HCT116 (cell line): ENCODE data around the gene BFSP1. TPM values are rescaled to one million over a fixed set of nuclear protein-coding genes. Genes with fewer than 3 reads are reported as not detected.

Experiments
- ATAC-seq: fragments of 200-7000 bp; cut with Tn5 transposase; 2 replicates; pipeline ENCODE4 v1.9.1; 2020; ENCODE audit warnings: mild to moderate bottlenecking, moderate library complexity
- BruUV-seq: library from RNA; stranded (reverse); fragments of 400-500 nt; replicated peaks from 2 replicates; lab custom pipeline; 2021; lab: Mats Ljungman, UMichigan
- CTCF ChIA-PET: fragments of 300-600 bp; sonication (Branson Sonifier 250); formaldehyde crosslinking; loops from one replicate; lab custom pipeline; 2021; ENCODE audit warnings: antibody characterized with exemption; lab: Charles Lee
- POLR2A ChIA-PET: fragments of 300-600, 350-600 bp; sonication (Branson Sonifier 250); formaldehyde crosslinking; loops from one replicate; lab custom pipeline; 2021; ENCODE audit warnings: antibody characterized with exemption; lab: Charles Lee
- RAD21 ChIA-PET, 2 experiments: fragments of 300-600 bp; sonication (Branson Sonifier 250); formaldehyde crosslinking; loops; one replicate each; lab custom pipeline; 2023; ENCODE audit warnings: low total read pairs in 2 of 2; ENCODE audit not compliant: uncharacterized antibody in 2 of 2, unreplicated experiment in 2 of 2, low non-redundant PET in 1 of 2; lab: Charles Lee
- DNase-seq: peaks from one replicate; pipeline ENCODE4 v3.0.0-alpha.2; 2010; ENCODE audit warnings: low read depth, low spot score
- H2AFZ ChIP-seq: fragments of 200-600 bp; shearing (Covaris generic), sonication (generic); 2 replicates; pipeline ENCODE4 v1.6.1; 2017; ENCODE audit warnings: low read depth, mixed run types, mixed read lengths, antibody characterized with exemption, low read length; ENCODE audit not compliant: poor library complexity, severe bottlenecking
- H3K27ac ChIP-seq: 2 replicates; pipeline ENCODE4 v1.5.1; 2012; ENCODE audit warnings: low read depth, low read length
- H3K27me3 ChIP-seq: fragments of 200-600 bp; sonication (generic); 2 replicates; pipeline ENCODE4 v1.6.1; 2016; ENCODE audit warnings: mixed run types, low read length, mixed read lengths; ENCODE audit not compliant: insufficient read depth
- H3K36me3 ChIP-seq, 2 experiments: fragments of 200-500 bp in 1 of 2; fragments of 200-600 bp in 1 of 2; sonication (Bioruptor generic) in 1 of 2; sonication (generic) in 1 of 2; 2 replicates each; pipeline versions ENCODE4 v1.5.1 to v1.6.1; 2014 to 2016; ENCODE audit warnings: low read length in 2 of 2, inconsistent platforms in 1 of 2, mixed read lengths in 1 of 2, mixed run types in 1 of 2; ENCODE audit not compliant: insufficient read depth in 2 of 2, control insufficient read depth in 1 of 2
- H3K4me1 ChIP-seq, 2 experiments: fragments of 200-600 bp in 1 of 2; sonication (generic) in 1 of 2; 2 replicates each; pipeline versions ENCODE4 v1.5.1 to v1.6.1; 2012 to 2017; ENCODE audit warnings: low read length in 2 of 2, inconsistent platforms in 1 of 2, mild to moderate bottlenecking in 1 of 2, mixed read lengths in 1 of 2, mixed run types in 1 of 2, moderate library complexity in 1 of 2; ENCODE audit not compliant: insufficient read depth in 2 of 2, control insufficient read depth in 1 of 2
- H3K4me2 ChIP-seq: fragments of 200-600 bp; sonication (generic); 2 replicates; pipeline ENCODE4 v1.6.1; 2017; ENCODE audit warnings: mixed run types, low read length, mixed read lengths
- H3K4me3 ChIP-seq, 2 experiments: fragments of 200-600 bp in 1 of 2; sonication (generic) in 1 of 2; replicated peaks in 1 of 2; 2 replicates each; pipeline ENCODE4 v1.5.1; 2011 to 2016; ENCODE audit warnings: low read length in 2 of 2, control low read depth in 1 of 2, low read depth in 1 of 2, mild to moderate bottlenecking in 1 of 2, mixed read lengths in 1 of 2, mixed run types in 1 of 2
- H3K79me2 ChIP-seq: fragments of 200-600 bp; sonication (generic); 2 replicates; pipeline ENCODE4 v1.6.1; 2017; ENCODE audit warnings: mild to moderate bottlenecking, mixed run types, low read length, moderate library complexity, mixed read lengths; ENCODE audit not compliant: insufficient read depth
- H3K9ac ChIP-seq: fragments of 200-600 bp; sonication (generic); 2 replicates; pipeline ENCODE4 v1.6.1; 2016; ENCODE audit warnings: low read length, mixed read lengths
- H3K9me2 ChIP-seq: fragments of 200-600 bp; sonication (generic), shearing (Covaris generic); 2 replicates; pipeline ENCODE4 v1.6.1; 2017; ENCODE audit warnings: mixed run types, mild to moderate bottlenecking, moderate library complexity; ENCODE audit not compliant: insufficient read depth
- H3K9me3 ChIP-seq, 2 experiments: fragments of 200-500 bp in 1 of 2; fragments of 200-600 bp in 1 of 2; sonication (Bioruptor generic) in 1 of 2; sonication (generic) in 1 of 2; 2 replicates each; pipeline ENCODE4 v1.6.1; 2014 to 2017; ENCODE audit warnings: low read length in 2 of 2, mixed read lengths in 2 of 2, inconsistent platforms in 1 of 2, low read depth in 1 of 2, mild to moderate bottlenecking in 1 of 2, mixed run types in 1 of 2, moderate library complexity in 1 of 2; ENCODE audit not compliant: control insufficient read depth in 1 of 2, insufficient read depth in 1 of 2
- H4K20me1 ChIP-seq: fragments of 200-600 bp; sonication (generic), shearing (Covaris generic); 2 replicates; pipeline ENCODE4 v1.6.1; 2017; ENCODE audit warnings: mixed run types, mild to moderate bottlenecking, moderate library complexity; ENCODE audit not compliant: insufficient read depth
- CBX3 ChIP-seq: IDR thresholded peaks from 2 replicates; pipeline ENCODE4 v1.6.1; 2012; ENCODE audit warnings: low read depth
- EGR1 ChIP-seq: IDR thresholded peaks from 2 replicates; pipeline ENCODE4 v1.6.1; 2012; ENCODE audit warnings: low read depth
- ELF1 ChIP-seq: IDR thresholded peaks from 2 replicates; pipeline ENCODE4 v1.6.1; 2012; ENCODE audit warnings: low read depth, borderline replicate concordance
- EZH2 ChIP-seq: fragments of 200-600 bp; sonication (generic); IDR thresholded peaks from 2 replicates; pipeline ENCODE4 v1.6.1; 2017; ENCODE audit warnings: antibody characterized with exemption, mixed run types
- EZH2phosphoT487 ChIP-seq: fragments of 200-600 bp; IDR thresholded peaks from 2 replicates; pipeline ENCODE4 v1.6.1; 2018; ENCODE audit warnings: antibody characterized with exemption, borderline replicate concordance
- JUND ChIP-seq: IDR thresholded peaks from 2 replicates; pipeline ENCODE4 v1.6.1; 2012
- POLR2A ChIP-seq: IDR thresholded peaks from 2 replicates; pipeline ENCODE4 v1.7.0; 2011; ENCODE audit warnings: borderline replicate concordance; ENCODE audit not compliant: insufficient read depth, insufficient read length; ENCODE audit errors: extremely low read depth
- RAD21 ChIP-seq: IDR thresholded peaks from 2 replicates; pipeline ENCODE4 v1.6.1; 2012; ENCODE audit warnings: low read depth, mild to moderate bottlenecking
- intact Hi-C: fragments of 100-400 bp; cut with micrococcal nuclease; formaldehyde crosslinking; loops from 2 replicates; pipeline ENCODE4 v1.10.0; 2022
- total RNA-seq: library from RNA; stranded (reverse); gene quantifications from one replicate; pipeline ENCODE4 v1.2.1, GENCODE V29; 2021; ENCODE audit not compliant: unreplicated experiment
- TF ChIP-seq, protein P1 (sequence below): IDR thresholded peaks from 2 replicates; pipeline ENCODE4 v1.6.1; 2012; ENCODE audit warnings: low read depth

Gene BFSP1
- total RNA-seq, 1 experiment from 2014 or later, result 8.8 TPM

- CTCF ChIA-PET, result no interaction called here
- Histone ChIP-seq H3K79me2 (no peaks in the 10 kb centered on the region), H3K4me2 (no peak overlapping the region), H4K20me1 (no peaks in the 10 kb centered on the region), H3K27ac (no peak overlapping the region), H3K27me3 (no peaks in the 10 kb centered on the region), H3K36me3 (no peaks in the 10 kb centered on the region), H3K9me3 (no peaks in the 10 kb centered on the region), H2AFZ (no peak overlapping the region), H3K9me2 (no peaks in the 10 kb centered on the region), H3K4me1 (peaks cover 19 to 21% of the 10 kb centered on the region in 2 experiments), H3K4me3 (no peak overlapping the region), H3K9ac (no peak overlapping the region)
- no TSS peak for BruUV-seq
- DNase-seq (no peak), ATAC-seq (no peak)
- intact Hi-C loops, result no loop called here
- POLR2A ChIA-PET, result no interaction called here
- RAD21 ChIA-PET, result interaction anchor here in 1 of 2 experiments (0.6 kb wide), 1 partner anchor 352 kb away, joined by 3 read pairs; no protein-coding TSS in a partner anchor
- no peak for TF ChIP-seq ELF1
- no peak for TF ChIP-seq EZH2
- no peak for TF ChIP-seq POLR2A
- TF ChIP-seq EGR1, result no peak
- TF ChIP-seq, protein P1, sequence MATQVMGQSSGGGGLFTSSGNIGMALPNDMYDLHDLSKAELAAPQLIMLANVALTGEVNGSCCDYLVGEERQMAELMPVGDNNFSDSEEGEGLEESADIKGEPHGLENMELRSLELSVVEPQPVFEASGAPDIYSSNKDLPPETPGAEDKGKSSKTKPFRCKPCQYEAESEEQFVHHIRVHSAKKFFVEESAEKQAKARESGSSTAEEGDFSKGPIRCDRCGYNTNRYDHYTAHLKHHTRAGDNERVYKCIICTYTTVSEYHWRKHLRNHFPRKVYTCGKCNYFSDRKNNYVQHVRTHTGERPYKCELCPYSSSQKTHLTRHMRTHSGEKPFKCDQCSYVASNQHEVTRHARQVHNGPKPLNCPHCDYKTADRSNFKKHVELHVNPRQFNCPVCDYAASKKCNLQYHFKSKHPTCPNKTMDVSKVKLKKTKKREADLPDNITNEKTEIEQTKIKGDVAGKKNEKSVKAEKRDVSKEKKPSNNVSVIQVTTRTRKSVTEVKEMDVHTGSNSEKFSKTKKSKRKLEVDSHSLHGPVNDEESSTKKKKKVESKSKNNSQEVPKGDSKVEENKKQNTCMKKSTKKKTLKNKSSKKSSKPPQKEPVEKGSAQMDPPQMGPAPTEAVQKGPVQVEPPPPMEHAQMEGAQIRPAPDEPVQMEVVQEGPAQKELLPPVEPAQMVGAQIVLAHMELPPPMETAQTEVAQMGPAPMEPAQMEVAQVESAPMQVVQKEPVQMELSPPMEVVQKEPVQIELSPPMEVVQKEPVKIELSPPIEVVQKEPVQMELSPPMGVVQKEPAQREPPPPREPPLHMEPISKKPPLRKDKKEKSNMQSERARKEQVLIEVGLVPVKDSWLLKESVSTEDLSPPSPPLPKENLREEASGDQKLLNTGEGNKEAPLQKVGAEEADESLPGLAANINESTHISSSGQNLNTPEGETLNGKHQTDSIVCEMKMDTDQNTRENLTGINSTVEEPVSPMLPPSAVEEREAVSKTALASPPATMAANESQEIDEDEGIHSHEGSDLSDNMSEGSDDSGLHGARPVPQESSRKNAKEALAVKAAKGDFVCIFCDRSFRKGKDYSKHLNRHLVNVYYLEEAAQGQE, result no peak
- no peak for TF ChIP-seq EZH2phosphoT487
- no peak for TF ChIP-seq RAD21
- TF ChIP-seq CBX3, result no peak
- TF ChIP-seq JUND, result no peak
These were observed 11.3 kb upstream of the BFSP1 start for GRCh38 chr20:17542481-17542880.
